ENCODE measurements around the gene RPL39.

- TF ChIP-seq CTCF (IDR thresholded peaks at IDR 0.05; ENCODE audit: poor library complexity): no peak
- TF ChIP-seq EZH2phosphoT487 (IDR thresholded peaks at IDR 0.05; ENCODE audit: low read depth, severe bottlenecking, unreplicated experiment): no peak
Measured at GRCh38 chrX:119783026-119783425, 8.4 kb downstream of the RPL39 start.

Data from hepatocyte (in vitro differentiated cells).